Kidney epithelial cell (primary cell): ENCODE data around the gene FSTL3. TPM values are rescaled to one million over a fixed set of nuclear protein-coding genes. Genes with fewer than 3 reads are reported as not detected.

Experiments
- DNase-seq: peaks from one replicate; pipeline ENCODE4 v3.0.0-alpha.2; 2010; ENCODE audit warnings: low read depth
- H3K27me3 ChIP-seq: 2 replicates; pipeline ENCODE4 v1.6.0; 2011; ENCODE audit warnings: low read length; ENCODE audit not compliant: control insufficient read depth, insufficient read depth
- H3K36me3 ChIP-seq: 2 replicates; pipeline ENCODE4 v1.5.1; 2011; ENCODE audit warnings: low read length; ENCODE audit not compliant: control insufficient read depth, insufficient read depth
- H3K4me3 ChIP-seq: 2 replicates; pipeline ENCODE4 v1.5.1; 2011; ENCODE audit warnings: low read depth, mild to moderate bottlenecking, control low read depth, low read length
- CTCF ChIP-seq: IDR thresholded peaks from 2 replicates; pipeline ENCODE4 v1.5.1; 2011; ENCODE audit warnings: mild to moderate bottlenecking, moderate library complexity, low read length, control low read depth, inconsistent platforms; ENCODE audit not compliant: insufficient read depth, poor library complexity, severe bottlenecking
- total RNA-seq: library from RNA; depleted of rRNA; stranded (reverse); fragments of >200 nt; gene quantifications from 2 replicates; pipeline ENCODE4 v1.2.3, GENCODE V29; 2015

Gene FSTL3
- total RNA-seq, 1 donor from 2014 or later, result 378 TPM

- no peak for DNase-seq
- Histone ChIP-seq H3K4me3 (no peak overlapping the region), H3K27me3 (no peaks in the 10 kb centered on the region), H3K36me3 (peaks cover 1% of the 10 kb centered on the region)
- no peak for TF ChIP-seq CTCF
Observed at GRCh38 chr19:732148-733069, 56.2 kb downstream of the FSTL3 start.

Other genes starting within 250 kb of the FSTL3 start
- gene SHC2, start 215.4 kb upstream of the FSTL3 start, total RNA-seq, result 15.2 and 19.5 TPM in 2 replicates
- 0.14 and 0.46 TPM in 2 replicates for gene MADCAM1, start 179.9 kb upstream of the FSTL3 start, total RNA-seq
- gene TPGS1, start 168.9 kb upstream of the FSTL3 start, total RNA-seq, result 52.7 and 68.8 TPM in 2 replicates
- 168 and 194 TPM in 2 replicates for gene CDC34, start 144.6 kb upstream of the FSTL3 start, total RNA-seq
- not detected in 2 replicates for gene GZMM, start 132.3 kb upstream of the FSTL3 start, total RNA-seq
- 838 and 979 TPM in 2 replicates for gene BSG, start 103.8 kb upstream of the FSTL3 start, total RNA-seq
- 0.13 and 0.48 TPM in 2 replicates for gene HCN2, start 86.5 kb upstream of the FSTL3 start, total RNA-seq
- gene POLRMT, start 42.9 kb upstream of the FSTL3 start, total RNA-seq, result 47.6 and 50.0 TPM in 2 replicates
- gene FGF22, start 36.5 kb upstream of the FSTL3 start, total RNA-seq, result not detected in 2 replicates
- gene RNF126, start 13.2 kb upstream of the FSTL3 start, total RNA-seq, result 77.6 and 107 TPM in 2 replicates
- gene PRSS57, start 19.1 kb downstream of the FSTL3 start, total RNA-seq, result not detected in 2 replicates
- 42.8 and 49.8 TPM in 2 replicates for gene PALM, start 32.5 kb downstream of the FSTL3 start, total RNA-seq
- 45.6 and 52.4 TPM in 2 replicates for gene MISP, start 74.7 kb downstream of the FSTL3 start, total RNA-seq
- gene PTBP1, start 121.1 kb downstream of the FSTL3 start, total RNA-seq, result 268 and 349 TPM in 2 replicates
- gene PLPPR3, start 145.6 kb downstream of the FSTL3 start, total RNA-seq, result 2.9 and 4.1 TPM in 2 replicates
- gene AZU1, start 151.4 kb downstream of the FSTL3 start, total RNA-seq, result not detected in 2 replicates
- gene PRTN3, start 164.6 kb downstream of the FSTL3 start, total RNA-seq, result not detected in 2 replicates
- gene ELANE, start 175.9 kb downstream of the FSTL3 start, total RNA-seq, result 0.67 TPM in 1 of 2 replicates, not detected in the other
- gene CFD, start 183.3 kb downstream of the FSTL3 start, total RNA-seq, result 1.3 TPM in 2 replicates
- 40.1 and 41.4 TPM in 2 replicates for gene MED16, start 216.8 kb downstream of the FSTL3 start, total RNA-seq
- not detected in 2 replicates for gene RNU6-9, start 217.1 kb downstream of the FSTL3 start, total RNA-seq
- 61.5 and 75.0 TPM in 2 replicates for gene R3HDM4, start 236.8 kb downstream of the FSTL3 start, total RNA-seq
- gene KISS1R, start 240.9 kb downstream of the FSTL3 start, total RNA-seq, result 0.75 TPM in 1 of 2 replicates, not detected in the other
- 24.8 and 27.4 TPM in 2 replicates for gene ARID3A, start 249.6 kb downstream of the FSTL3 start, total RNA-seq